GM19023 (cell line): ENCODE measurements around the gene NR2F2.

Experiments used
- ATAC-seq: cut with Tn5 transposase; IDR thresholded peaks from one replicate; pipeline ENCODE4 v1.9.1; 2021; ENCODE audit warnings: mild to moderate bottlenecking, moderate library complexity; ENCODE audit not compliant: unreplicated experiment

The NR2F2 gene

GRCh38 chr15:96341513-96342405 is 11.3 kb downstream of the NR2F2 start:
- no peak for ATAC-seq

- no peak for ATAC-seq
Observed at GRCh38 chr15:96342406-96343112, 12.1 kb downstream of the NR2F2 start.

- no peak for ATAC-seq
Observed at GRCh38 chr15:96343113-96344059, 12.9 kb downstream of the NR2F2 start.

GRCh38 chr15:96344060-96344705 is 13.7 kb downstream of the NR2F2 start:
- no peak for ATAC-seq

GRCh38 chr15:96344706-96345559 is 14.4 kb downstream of the NR2F2 start:
- no peak for ATAC-seq

GRCh38 chr15:96345560-96346399 is 15.3 kb downstream of the NR2F2 start:
- no peak for ATAC-seq

GRCh38 chr15:96346409-96346970 is 16.0 kb downstream of the NR2F2 start:
- ATAC-seq: no peak

GRCh38 chr15:96347181-96348111 is 16.9 kb downstream of the NR2F2 start:
- no peak for ATAC-seq

- ATAC-seq: no peak
Observed at GRCh38 chr15:96348112-96349027, 17.9 kb downstream of the NR2F2 start.

- no peak for ATAC-seq
Observed at GRCh38 chr15:96349034-96349856, 18.7 kb downstream of the NR2F2 start.

GRCh38 chr15:96349857-96350720 is 19.6 kb downstream of the NR2F2 start:
- ATAC-seq: no peak

- no peak for ATAC-seq
Observed at GRCh38 chr15:96350934-96351724, 20.6 kb downstream of the NR2F2 start.

GRCh38 chr15:96351761-96352603 is 21.5 kb downstream of the NR2F2 start:
- no peak for ATAC-seq
